ENCODE measurements around the gene VIM.

VIM gene

GRCh38 chr10:17216901-17217395 is 11.1 kb upstream of the VIM start:
- Histone ChIP-seq H3K4me3 (ENCODE audit: insufficient read depth, low read depth, low read length, poor library complexity, severe bottlenecking) (no peak overlapping the region), H3K36me3 (ENCODE audit: control insufficient read depth, insufficient read depth, low read length) (no peaks in the 10 kb centered on the region), H3K27ac (ENCODE audit: insufficient read depth, low read length, poor library complexity, severe bottlenecking) (peak overlapping the region; percentile 66), H3K27me3 (replicated peaks; ENCODE audit: control insufficient read depth, insufficient read depth, low read length, poor library complexity, severe bottlenecking) (no peaks in the 10 kb centered on the region), H3K9me3 (ENCODE audit: control insufficient read depth, low read length) (no peaks in the 10 kb centered on the region), H3K4me1 (ENCODE audit: control insufficient read depth, insufficient read depth, low read length, poor library complexity, severe bottlenecking) (no peaks in the 10 kb centered on the region)
- DNase-seq: no peak

- Histone ChIP-seq H3K27me3 (replicated peaks; ENCODE audit: control insufficient read depth, insufficient read depth, low read length, poor library complexity, severe bottlenecking) (no peaks in the 10 kb centered on the region), H3K27ac (ENCODE audit: insufficient read depth, low read length, poor library complexity, severe bottlenecking) (peak overlapping the region; percentile 4), H3K9me3 (ENCODE audit: control insufficient read depth, low read length) (no peaks in the 10 kb centered on the region), H3K4me3 (ENCODE audit: insufficient read depth, low read depth, low read length, poor library complexity, severe bottlenecking) (no peak overlapping the region), H3K36me3 (ENCODE audit: control insufficient read depth, insufficient read depth, low read length) (no peaks in the 10 kb centered on the region), H3K4me1 (ENCODE audit: control insufficient read depth, insufficient read depth, low read length, poor library complexity, severe bottlenecking) (no peaks in the 10 kb centered on the region)
- DNase-seq: no peak
Observed at GRCh38 chr10:17217631-17218232, 10.3 kb upstream of the VIM start.

- no peak for DNase-seq
- no peak overlapping the region for H3K4me3 ChIP-seq (ENCODE audit: insufficient read depth, low read depth, low read length, poor library complexity, severe bottlenecking)
- H3K36me3 ChIP-seq (ENCODE audit: control insufficient read depth, insufficient read depth, low read length): no peaks in the 10 kb centered on the region
- H3K27me3 ChIP-seq (replicated peaks; ENCODE audit: control insufficient read depth, insufficient read depth, low read length, poor library complexity, severe bottlenecking): no peaks in the 10 kb centered on the region
- H3K9me3 ChIP-seq (ENCODE audit: control insufficient read depth, low read length): no peaks in the 10 kb centered on the region
- H3K27ac ChIP-seq (ENCODE audit: insufficient read depth, low read length, poor library complexity, severe bottlenecking): no peak overlapping the region
- H3K4me1 ChIP-seq (ENCODE audit: control insufficient read depth, insufficient read depth, low read length, poor library complexity, severe bottlenecking): no peaks in the 10 kb centered on the region
Observed at GRCh38 chr10:17219024-17219423, 9.0 kb upstream of the VIM start.

GRCh38 chr10:17220652-17221100 is 7.4 kb upstream of the VIM start:
- no peaks in the 10 kb centered on the region for H3K27me3 ChIP-seq (replicated peaks; ENCODE audit: control insufficient read depth, insufficient read depth, low read length, poor library complexity, severe bottlenecking)
- no peak for DNase-seq
- no peak overlapping the region for H3K4me3 ChIP-seq (ENCODE audit: insufficient read depth, low read depth, low read length, poor library complexity, severe bottlenecking)
- H3K36me3 ChIP-seq (ENCODE audit: control insufficient read depth, insufficient read depth, low read length): no peaks in the 10 kb centered on the region
- H3K27ac ChIP-seq (ENCODE audit: insufficient read depth, low read length, poor library complexity, severe bottlenecking): no peak overlapping the region
- H3K9me3 ChIP-seq (ENCODE audit: control insufficient read depth, low read length): no peaks in the 10 kb centered on the region
- H3K4me1 ChIP-seq (ENCODE audit: control insufficient read depth, insufficient read depth, low read length, poor library complexity, severe bottlenecking): no peaks in the 10 kb centered on the region

- H3K4me3 ChIP-seq (ENCODE audit: insufficient read depth, low read depth, low read length, poor library complexity, severe bottlenecking): no peak overlapping the region
- H3K4me1 ChIP-seq (ENCODE audit: control insufficient read depth, insufficient read depth, low read length, poor library complexity, severe bottlenecking): peaks cover 10% of the 10 kb centered on the region
- H3K9me3 ChIP-seq (ENCODE audit: control insufficient read depth, low read length): no peaks in the 10 kb centered on the region
- DNase-seq: no peak
- no peak overlapping the region for H3K27ac ChIP-seq (ENCODE audit: insufficient read depth, low read length, poor library complexity, severe bottlenecking)
- H3K27me3 ChIP-seq (replicated peaks; ENCODE audit: control insufficient read depth, insufficient read depth, low read length, poor library complexity, severe bottlenecking): no peaks in the 10 kb centered on the region
- no peaks in the 10 kb centered on the region for H3K36me3 ChIP-seq (ENCODE audit: control insufficient read depth, insufficient read depth, low read length)
Observed at GRCh38 chr10:17222329-17222728, 5.7 kb upstream of the VIM start.

DNA sequence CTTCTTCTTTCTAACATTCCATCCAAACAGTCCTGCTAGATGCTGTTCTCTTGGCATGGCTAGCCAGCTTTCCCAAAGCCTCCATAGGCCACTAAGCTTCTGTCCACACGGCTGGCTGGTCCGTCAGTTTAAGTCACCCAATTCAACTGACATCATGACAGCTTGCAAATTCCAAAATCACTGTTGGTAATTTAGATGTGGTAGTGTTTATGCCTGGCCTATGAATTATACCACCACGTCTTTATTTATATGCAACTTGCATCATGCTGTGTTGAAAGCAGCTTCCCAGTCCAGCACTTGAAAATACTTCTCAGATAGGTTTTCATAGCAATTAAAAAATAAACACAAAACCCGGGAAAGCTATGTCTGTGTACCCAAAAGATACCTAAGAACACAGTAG is 2.2 kb upstream of the VIM start:
- H3K36me3 ChIP-seq (ENCODE audit: control insufficient read depth, insufficient read depth, low read length): peaks cover 7% of the 10 kb centered on the region
- H3K27ac ChIP-seq (ENCODE audit: insufficient read depth, low read length, poor library complexity, severe bottlenecking): no peak overlapping the region
- H3K4me1 ChIP-seq (ENCODE audit: control insufficient read depth, insufficient read depth, low read length, poor library complexity, severe bottlenecking): peaks cover 11% of the 10 kb centered on the region
- H3K27me3 ChIP-seq (replicated peaks; ENCODE audit: control insufficient read depth, insufficient read depth, low read length, poor library complexity, severe bottlenecking): no peaks in the 10 kb centered on the region
- H3K4me3 ChIP-seq (ENCODE audit: insufficient read depth, low read depth, low read length, poor library complexity, severe bottlenecking): no peak overlapping the region
- DNase-seq: no peak
- no peaks in the 10 kb centered on the region for H3K9me3 ChIP-seq (ENCODE audit: control insufficient read depth, low read length)

- H3K9me3 ChIP-seq (ENCODE audit: control insufficient read depth, low read length): no peaks in the 10 kb centered on the region
- peaks cover 20% of the 10 kb centered on the region for H3K4me1 ChIP-seq (ENCODE audit: control insufficient read depth, insufficient read depth, low read length, poor library complexity, severe bottlenecking)
- DNase-seq: no peak
- peak overlapping the region; percentile 73 for H3K4me3 ChIP-seq (ENCODE audit: insufficient read depth, low read depth, low read length, poor library complexity, severe bottlenecking)
- peaks cover 18% of the 10 kb centered on the region for H3K36me3 ChIP-seq (ENCODE audit: control insufficient read depth, insufficient read depth, low read length)
- peak overlapping the region; percentile 99 for H3K27ac ChIP-seq (ENCODE audit: insufficient read depth, low read length, poor library complexity, severe bottlenecking)
- no peaks in the 10 kb centered on the region for H3K27me3 ChIP-seq (replicated peaks; ENCODE audit: control insufficient read depth, insufficient read depth, low read length, poor library complexity, severe bottlenecking)
Observed at GRCh38 chr10:17226891-17227303, 1.1 kb upstream of the VIM start.

GRCh38 chr10:17227367-17228090 is 512 bp upstream of the VIM start:
- no peaks in the 10 kb centered on the region for H3K27me3 ChIP-seq (replicated peaks; ENCODE audit: control insufficient read depth, insufficient read depth, low read length, poor library complexity, severe bottlenecking)
- H3K36me3 ChIP-seq (ENCODE audit: control insufficient read depth, insufficient read depth, low read length): peaks cover 24% of the 10 kb centered on the region
- peaks cover 26% of the 10 kb centered on the region for H3K4me1 ChIP-seq (ENCODE audit: control insufficient read depth, insufficient read depth, low read length, poor library complexity, severe bottlenecking)
- no peaks in the 10 kb centered on the region for H3K9me3 ChIP-seq (ENCODE audit: control insufficient read depth, low read length)
- H3K4me3 ChIP-seq (ENCODE audit: insufficient read depth, low read depth, low read length, poor library complexity, severe bottlenecking): peak overlapping the region; percentile 73
- H3K27ac ChIP-seq (ENCODE audit: insufficient read depth, low read length, poor library complexity, severe bottlenecking): peak overlapping the region; percentile 99
- no peak for DNase-seq

DNA sequence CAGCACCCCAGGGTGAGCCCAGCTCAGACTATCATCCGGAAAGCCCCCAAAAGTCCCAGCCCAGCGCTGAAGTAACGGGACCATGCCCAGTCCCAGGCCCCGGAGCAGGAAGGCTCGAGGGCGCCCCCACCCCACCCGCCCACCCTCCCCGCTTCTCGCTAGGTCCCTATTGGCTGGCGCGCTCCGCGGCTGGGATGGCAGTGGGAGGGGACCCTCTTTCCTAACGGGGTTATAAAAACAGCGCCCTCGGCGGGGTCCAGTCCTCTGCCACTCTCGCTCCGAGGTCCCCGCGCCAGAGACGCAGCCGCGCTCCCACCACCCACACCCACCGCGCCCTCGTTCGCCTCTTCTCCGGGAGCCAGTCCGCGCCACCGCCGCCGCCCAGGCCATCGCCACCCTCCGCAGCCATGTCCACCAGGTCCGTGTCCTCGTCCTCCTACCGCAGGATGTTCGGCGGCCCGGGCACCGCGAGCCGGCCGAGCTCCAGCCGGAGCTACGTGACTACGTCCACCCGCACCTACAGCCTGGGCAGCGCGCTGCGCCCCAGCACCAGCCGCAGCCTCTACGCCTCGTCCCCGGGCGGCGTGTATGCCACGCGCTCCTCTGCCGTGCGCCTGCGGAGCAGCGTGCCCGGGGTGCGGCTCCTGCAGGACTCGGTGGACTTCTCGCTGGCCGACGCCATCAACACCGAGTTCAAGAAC is 1.1 kb downstream of the VIM start:
- Histone ChIP-seq H3K9me3 (ENCODE audit: control insufficient read depth, low read length) (no peaks in the 10 kb centered on the region), H3K4me3 (ENCODE audit: insufficient read depth, low read depth, low read length, poor library complexity, severe bottlenecking) (peak overlapping the region; percentile 91), H3K36me3 (ENCODE audit: control insufficient read depth, insufficient read depth, low read length) (peaks cover 37% of the 10 kb centered on the region), H3K27me3 (replicated peaks; ENCODE audit: control insufficient read depth, insufficient read depth, low read length, poor library complexity, severe bottlenecking) (no peaks in the 10 kb centered on the region), H3K4me1 (ENCODE audit: control insufficient read depth, insufficient read depth, low read length, poor library complexity, severe bottlenecking) (peaks cover 35% of the 10 kb centered on the region), H3K27ac (ENCODE audit: insufficient read depth, low read length, poor library complexity, severe bottlenecking) (peak overlapping the region; percentile 99)
- DNase-seq: peak; percentile 71 to 83 (median 82)

DNA sequence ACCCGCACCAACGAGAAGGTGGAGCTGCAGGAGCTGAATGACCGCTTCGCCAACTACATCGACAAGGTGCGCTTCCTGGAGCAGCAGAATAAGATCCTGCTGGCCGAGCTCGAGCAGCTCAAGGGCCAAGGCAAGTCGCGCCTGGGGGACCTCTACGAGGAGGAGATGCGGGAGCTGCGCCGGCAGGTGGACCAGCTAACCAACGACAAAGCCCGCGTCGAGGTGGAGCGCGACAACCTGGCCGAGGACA is 1.6 kb downstream of the VIM start:
- H3K36me3 ChIP-seq (ENCODE audit: control insufficient read depth, insufficient read depth, low read length): peaks cover 41% of the 10 kb centered on the region
- DNase-seq: no peak
- no peaks in the 10 kb centered on the region for H3K9me3 ChIP-seq (ENCODE audit: control insufficient read depth, low read length)
- H3K27ac ChIP-seq (ENCODE audit: insufficient read depth, low read length, poor library complexity, severe bottlenecking): peak overlapping the region; percentile 99
- H3K27me3 ChIP-seq (replicated peaks; ENCODE audit: control insufficient read depth, insufficient read depth, low read length, poor library complexity, severe bottlenecking): no peaks in the 10 kb centered on the region
- H3K4me3 ChIP-seq (ENCODE audit: insufficient read depth, low read depth, low read length, poor library complexity, severe bottlenecking): peak overlapping the region; percentile 91
- peaks cover 35% of the 10 kb centered on the region for H3K4me1 ChIP-seq (ENCODE audit: control insufficient read depth, insufficient read depth, low read length, poor library complexity, severe bottlenecking)

Measured in effector memory CD4-positive, alpha-beta T cell (primary cell).